ENCODE measurements around the gene MYL3.

The MYL3 gene

DNA sequence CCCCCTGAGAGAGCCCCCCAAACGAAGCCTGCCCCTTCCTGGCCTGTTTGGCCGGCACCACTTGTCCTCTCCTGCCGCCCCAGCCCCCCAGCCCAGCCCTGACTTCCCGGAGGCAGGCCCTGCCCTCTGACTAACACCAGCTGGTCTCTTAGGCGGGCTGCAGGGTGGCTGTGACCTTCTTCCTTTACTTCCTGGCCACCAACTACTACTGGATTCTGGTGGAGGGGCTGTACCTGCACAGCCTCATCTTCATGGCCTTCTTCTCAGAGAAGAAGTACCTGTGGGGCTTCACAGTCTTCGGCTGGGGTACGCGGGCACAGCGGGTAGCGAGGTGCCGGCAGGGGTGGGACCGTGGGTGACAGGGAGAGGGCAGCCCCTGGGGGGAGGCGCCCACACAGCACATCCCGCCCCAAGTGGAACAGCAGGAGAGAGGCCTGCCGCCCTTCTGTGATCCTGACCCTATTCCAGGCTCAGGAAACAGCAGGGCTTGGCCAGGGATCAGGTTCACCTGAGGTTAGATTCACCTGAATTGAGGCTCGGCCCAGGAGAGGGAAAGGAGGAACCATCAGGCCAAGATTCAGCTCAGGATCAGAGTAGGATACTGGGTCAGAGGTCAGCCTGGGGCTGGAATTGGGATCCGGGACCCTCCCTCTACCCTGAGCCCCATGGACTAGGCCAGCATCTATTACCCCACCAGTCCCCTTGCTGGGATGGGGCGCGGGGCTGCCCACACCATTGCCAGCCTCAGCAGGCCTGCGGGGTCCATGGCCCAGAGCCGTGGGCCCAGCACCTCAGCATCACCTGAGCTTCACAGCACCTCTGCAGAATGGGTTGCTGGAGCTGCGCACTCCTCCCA is 36.1 kb upstream of the MYL3 start:
- in situ Hi-C loops (cut with HindIII; ENCODE audit: low sequenced_read_pairs): no loop called here

DNA sequence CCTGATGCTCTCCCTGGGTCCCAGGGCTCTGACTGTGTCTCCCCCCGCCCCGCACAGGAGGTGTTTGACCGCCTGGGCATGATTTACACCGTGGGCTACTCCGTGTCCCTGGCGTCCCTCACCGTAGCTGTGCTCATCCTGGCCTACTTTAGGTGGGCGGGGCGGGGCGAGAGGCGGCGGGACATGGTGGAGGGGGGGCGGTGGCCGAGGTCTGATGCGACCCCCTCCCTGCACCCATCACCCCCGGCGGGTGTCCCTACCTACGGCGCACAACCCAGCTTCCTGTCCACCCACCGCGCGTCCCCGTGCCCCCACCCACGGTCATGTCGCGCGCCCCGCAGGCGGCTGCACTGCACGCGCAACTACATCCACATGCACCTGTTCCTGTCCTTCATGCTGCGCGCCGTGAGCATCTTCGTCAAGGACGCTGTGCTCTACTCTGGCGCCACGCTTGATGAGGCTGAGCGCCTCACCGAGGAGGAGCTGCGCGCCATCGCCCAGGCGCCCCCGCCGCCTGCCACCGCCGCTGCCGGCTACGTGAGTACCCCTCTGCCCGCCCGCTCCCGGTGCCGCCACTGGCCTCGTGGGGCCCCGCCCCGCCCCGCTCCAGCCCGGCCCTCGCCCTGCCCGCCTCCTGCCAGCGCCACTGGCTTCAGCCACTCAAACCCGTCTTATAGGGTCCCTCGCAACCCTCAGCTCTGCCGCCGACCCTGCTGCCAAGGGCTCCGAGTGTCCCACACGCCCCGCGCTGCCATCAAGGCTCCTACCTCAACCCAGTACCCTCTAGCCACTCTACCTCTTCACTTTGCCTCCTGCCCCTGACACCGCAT is 35.3 kb upstream of the MYL3 start:
- in situ Hi-C loops (cut with HindIII; ENCODE audit: low sequenced_read_pairs): no loop called here

DNA sequence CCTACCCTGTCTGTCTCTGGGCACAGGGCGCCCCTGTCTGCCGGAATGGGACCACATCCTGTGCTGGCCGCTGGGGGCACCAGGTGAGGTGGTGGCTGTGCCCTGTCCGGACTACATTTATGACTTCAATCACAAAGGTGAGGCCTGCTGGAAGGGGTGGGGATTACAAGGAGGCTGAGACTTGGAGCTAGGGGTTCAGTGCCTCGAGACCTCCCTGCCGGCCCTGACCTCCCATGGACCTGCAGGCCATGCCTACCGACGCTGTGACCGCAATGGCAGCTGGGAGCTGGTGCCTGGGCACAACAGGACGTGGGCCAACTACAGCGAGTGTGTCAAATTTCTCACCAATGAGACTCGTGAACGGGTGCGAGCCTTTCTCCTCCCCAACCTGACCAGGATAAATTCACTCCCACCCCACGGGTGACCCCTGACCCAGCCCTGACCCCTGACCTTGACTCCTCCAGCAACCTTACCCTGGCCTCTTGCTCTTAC is 34.6 kb upstream of the MYL3 start:
- in situ Hi-C loops (cut with HindIII; ENCODE audit: low sequenced_read_pairs): no loop called here

DNA sequence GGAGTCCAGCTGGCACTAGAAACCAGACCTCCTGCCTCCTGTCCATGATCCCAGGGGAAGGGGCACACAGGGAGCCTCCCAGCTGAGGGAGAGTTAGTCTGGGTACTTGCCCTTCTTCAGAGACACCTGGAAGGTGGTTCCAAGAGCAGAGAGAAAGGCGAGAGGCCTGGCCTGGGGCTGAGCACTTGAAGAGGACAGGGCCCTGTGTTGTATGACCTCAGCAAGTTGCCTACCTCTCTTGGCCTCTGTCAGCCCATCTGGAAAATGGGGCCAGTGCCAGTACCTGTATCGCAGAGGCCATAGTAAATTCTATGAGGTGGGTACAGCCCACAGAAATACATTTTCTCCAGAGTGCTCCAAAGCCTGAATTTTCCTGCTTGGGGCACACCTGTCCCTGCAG is 33.8 kb upstream of the MYL3 start:
- in situ Hi-C loops (cut with HindIII; ENCODE audit: low sequenced_read_pairs): no loop called here

DNA sequence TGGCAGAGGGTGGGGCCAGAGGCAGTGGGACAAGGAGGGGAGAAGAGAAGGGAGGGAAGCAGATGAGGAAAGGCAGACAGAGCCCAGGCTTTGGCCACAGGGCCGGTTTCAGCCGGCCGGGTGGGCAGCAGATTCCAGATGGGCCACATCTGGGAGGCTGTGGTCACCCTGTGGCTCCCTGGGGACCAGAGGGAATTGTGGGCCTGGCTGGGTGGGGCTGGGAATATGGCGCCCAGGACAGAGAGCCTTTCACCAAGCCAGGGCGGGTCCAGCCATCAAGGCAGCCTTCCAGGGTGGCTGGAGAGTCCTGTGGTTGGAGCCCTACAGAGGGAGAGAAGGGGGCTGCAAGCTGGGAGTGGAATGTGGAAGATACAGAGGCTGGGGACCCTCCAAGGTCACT is 33.1 kb upstream of the MYL3 start:
- in situ Hi-C loops (cut with HindIII; ENCODE audit: low sequenced_read_pairs): no loop called here

DNA sequence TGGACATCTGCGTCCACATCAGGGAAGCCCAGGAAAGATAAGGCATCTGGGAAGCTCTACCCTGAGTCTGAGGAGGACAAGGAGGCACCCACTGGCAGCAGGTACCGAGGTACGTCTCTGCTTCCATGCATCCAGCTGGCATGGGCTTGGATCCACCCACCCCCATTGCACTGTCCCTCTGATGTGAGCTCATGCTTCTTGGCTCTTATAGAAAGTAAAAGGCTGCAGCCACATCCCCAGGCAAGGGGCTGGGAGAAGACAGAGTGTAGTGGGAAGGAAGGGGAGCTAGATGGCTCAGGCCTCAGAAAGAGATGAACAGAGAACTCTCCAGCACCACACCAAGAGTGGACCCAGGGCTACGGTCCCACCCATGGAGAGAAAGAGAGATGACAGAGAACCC is 32.5 kb upstream of the MYL3 start:
- in situ Hi-C loops (cut with HindIII; ENCODE audit: low sequenced_read_pairs): no loop called here

GRCh38 chr3:46895204-46895660 is 32.0 kb upstream of the MYL3 start:
- in situ Hi-C loops (cut with HindIII; ENCODE audit: low sequenced_read_pairs): no loop called here

DNA sequence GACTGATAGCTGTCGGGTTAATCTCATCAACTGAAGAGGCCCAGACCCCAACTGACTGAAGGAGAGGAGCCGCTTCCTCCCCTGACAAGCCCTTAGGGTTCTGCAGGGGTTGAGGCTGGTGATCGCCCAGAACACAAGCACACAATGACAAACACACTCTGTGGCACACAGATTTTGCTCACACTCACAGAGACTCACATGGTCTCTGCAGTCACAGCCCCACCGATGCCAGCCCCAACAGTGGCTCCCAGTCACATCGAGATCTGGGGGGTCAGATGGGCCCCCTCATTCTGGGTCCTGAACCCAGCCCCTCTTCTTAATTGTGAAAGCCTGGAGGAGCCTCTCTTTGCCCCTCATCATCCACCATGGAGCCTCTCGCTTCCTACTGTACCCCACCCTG is 31.0 kb upstream of the MYL3 start:
- in situ Hi-C loops (cut with HindIII; ENCODE audit: low sequenced_read_pairs): no loop called here

DNA sequence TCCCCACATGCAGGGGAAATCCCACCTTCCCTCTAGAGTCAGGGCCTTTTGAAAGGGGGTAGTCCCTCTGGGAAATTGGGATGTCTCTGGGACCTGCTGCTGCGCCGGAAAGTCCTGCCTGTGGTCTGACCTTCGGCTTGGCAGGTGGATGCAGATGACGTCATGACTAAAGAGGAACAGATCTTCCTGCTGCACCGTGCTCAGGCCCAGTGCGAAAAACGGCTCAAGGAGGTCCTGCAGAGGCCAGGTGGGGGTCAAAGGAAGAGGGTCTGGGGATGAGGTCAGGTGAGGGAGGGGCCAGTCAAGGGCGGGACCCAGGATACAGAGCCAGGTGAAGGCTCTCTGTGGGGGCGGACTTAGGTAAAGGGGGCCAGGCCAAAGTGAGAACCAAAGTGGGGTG is 30.5 kb upstream of the MYL3 start:
- in situ Hi-C loops (cut with HindIII; ENCODE audit: low sequenced_read_pairs): no loop called here

- in situ Hi-C loops (cut with HindIII; ENCODE audit: low sequenced_read_pairs): no loop called here
Observed at GRCh38 chr3:46893146-46893748, 30.0 kb upstream of the MYL3 start.

DNA sequence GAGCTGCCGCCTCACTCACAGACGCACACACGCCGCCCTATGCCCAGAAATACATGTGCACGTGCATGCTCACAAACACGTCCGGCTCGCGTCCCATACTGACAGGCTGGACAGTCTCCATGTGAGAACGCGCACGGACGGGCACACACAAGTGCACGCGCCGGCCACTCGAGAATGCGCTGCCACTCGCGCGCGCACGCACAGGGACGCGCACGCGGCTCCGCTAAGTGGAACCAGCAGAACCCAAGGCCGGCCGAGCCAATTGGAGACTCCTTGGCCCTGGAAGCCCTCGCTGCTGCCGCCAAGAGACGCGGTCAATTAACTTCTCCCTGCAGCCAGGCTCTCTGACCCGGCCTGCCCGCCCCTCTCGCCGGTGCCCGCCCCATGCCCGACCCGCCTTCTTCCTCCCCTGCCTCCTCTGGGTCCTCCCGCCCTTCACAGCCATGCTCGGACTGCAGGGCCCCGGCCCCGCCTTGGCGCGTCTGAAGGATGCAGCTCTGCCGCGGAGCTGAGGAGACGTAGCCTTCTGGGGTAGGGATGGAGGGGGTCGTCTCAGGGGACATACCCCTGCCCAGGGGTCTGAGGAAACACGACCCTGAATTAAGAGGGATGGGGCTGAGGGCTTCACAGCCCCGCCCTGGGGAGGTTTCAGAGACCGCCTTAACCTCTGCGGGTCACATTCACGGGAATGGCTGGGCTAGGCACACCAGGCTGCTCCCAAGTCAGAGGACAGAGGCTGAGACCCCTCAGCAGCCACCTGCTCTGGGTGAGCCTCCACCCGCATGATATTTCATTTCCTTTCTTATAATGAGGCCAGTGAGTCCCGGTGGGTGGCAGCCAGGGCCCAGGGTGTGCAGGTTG is 29.3 kb upstream of the MYL3 start:
- in situ Hi-C loops (cut with HindIII; ENCODE audit: low sequenced_read_pairs): no loop called here

- in situ Hi-C loops (cut with HindIII; ENCODE audit: low sequenced_read_pairs): no loop called here
Observed at GRCh38 chr3:46891132-46891531, 27.9 kb upstream of the MYL3 start.

GRCh38 chr3:46890132-46890531 is 26.9 kb upstream of the MYL3 start:
- in situ Hi-C loops (cut with HindIII; ENCODE audit: low sequenced_read_pairs): no loop called here

- in situ Hi-C loops (cut with HindIII; ENCODE audit: low sequenced_read_pairs): no loop called here
Observed at GRCh38 chr3:46889381-46890110, 26.3 kb upstream of the MYL3 start.

GRCh38 chr3:46888705-46889104 is 25.5 kb upstream of the MYL3 start:
- in situ Hi-C loops (cut with HindIII; ENCODE audit: low sequenced_read_pairs): no loop called here

GRCh38 chr3:46887980-46888494 is 24.8 kb upstream of the MYL3 start:
- in situ Hi-C loops (cut with HindIII; ENCODE audit: low sequenced_read_pairs): no loop called here

GRCh38 chr3:46885612-46886011 is 22.4 kb upstream of the MYL3 start:
- in situ Hi-C loops (cut with HindIII; ENCODE audit: low sequenced_read_pairs): no loop called here

GRCh38 chr3:46884929-46885328 is 21.7 kb upstream of the MYL3 start:
- in situ Hi-C loops (cut with HindIII; ENCODE audit: low sequenced_read_pairs): no loop called here

DNA sequence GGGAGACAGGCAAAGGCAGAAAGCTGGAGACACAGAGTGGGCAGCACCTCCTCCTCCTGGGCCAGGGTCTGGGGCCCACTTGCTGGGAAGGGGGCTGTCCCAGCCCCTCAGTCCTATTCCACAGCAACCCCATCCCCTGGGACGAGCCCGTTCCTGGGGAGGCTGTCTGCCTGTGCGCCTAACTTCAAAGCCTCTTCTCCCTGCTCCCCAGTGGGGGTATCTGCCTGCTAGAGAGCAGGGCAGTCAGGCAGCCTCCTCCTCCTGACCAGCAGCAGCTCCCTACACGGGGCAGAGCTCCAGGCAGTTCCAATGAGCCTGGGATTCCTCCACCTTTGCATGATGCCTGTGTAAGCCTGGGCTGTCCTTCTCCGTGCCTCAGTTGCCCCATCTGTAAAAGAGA is 21.2 kb upstream of the MYL3 start:
- in situ Hi-C loops (cut with HindIII; ENCODE audit: low sequenced_read_pairs): no loop called here

DNA sequence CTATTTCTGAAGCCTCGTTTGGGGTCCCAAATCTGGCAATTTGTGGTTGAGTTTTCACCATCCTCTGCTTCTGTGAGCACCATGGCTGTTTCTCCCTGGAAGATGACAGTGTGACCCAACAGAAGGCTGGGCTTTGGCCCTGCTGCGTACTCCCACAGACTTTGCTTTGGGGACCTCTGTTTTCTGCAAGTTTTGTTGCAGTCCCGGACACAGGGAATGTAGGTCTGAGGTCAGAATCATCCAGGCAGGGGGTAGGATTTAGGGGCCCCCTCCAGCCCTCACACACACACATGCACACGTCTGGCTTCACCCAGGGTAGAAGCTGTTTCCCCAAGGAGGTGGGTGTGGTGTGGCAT is 20.6 kb upstream of the MYL3 start:
- in situ Hi-C loops (cut with HindIII; ENCODE audit: low sequenced_read_pairs): no loop called here
